ENCODE measurements around the gene JARID2. TPM values are rescaled to one million over a fixed set of nuclear protein-coding genes. Genes with fewer than 3 reads are reported as not detected.

The JARID2 gene
- total and polyA plus RNA-seq, 9 of the 15 experiments (the other 6 are each of a cell fraction or from before 2014, with no cell fraction given) = 5.0 to 29.0 (median 15.6) TPM

GRCh38 chr6:15317251-15317650 is 71.4 kb downstream of the JARID2 start:
- Histone ChIP-seq H2AFZ (ENCODE audit: low read depth, low read length) (no peak overlapping the region), H3K9me3 (replicated peaks; ENCODE audit: control insufficient read depth, insufficient read depth, low read depth, low read length) (no peaks in the 10 kb centered on the region), H3K36me3 (ENCODE audit: control insufficient read depth, insufficient read depth, low read length) (no peaks in the 10 kb centered on the region; the same call in 2 of the 3 replicates), H3K9ac (ENCODE audit: insufficient read depth in 1 of 2, low read depth in 2 of 2, low read length in 2 of 2) (no peak overlapping the region), H3K4me2 (ENCODE audit: insufficient read depth, low read length) (no peak overlapping the region), H3K4me3 (no peak overlapping the region), H3K27me3 (ENCODE audit: control insufficient read depth in 2 of 2, insufficient read depth in 2 of 2, low read length in 2 of 2) (no peaks in the 10 kb centered on the region), H3K4me1 (replicated peaks in 1 of 2; ENCODE audit: control insufficient read depth in 2 of 2, insufficient read depth in 2 of 2, low read length in 2 of 2) (peaks cover 7 to 10% of the 10 kb centered on the region in 2 experiments; a peak in 3 of 5 replicates), H3K9me1 (ENCODE audit: control insufficient read depth, insufficient read depth, low read length) (peaks cover 2% of the 10 kb centered on the region), H4K20me1 (replicated peaks; ENCODE audit: control insufficient read depth, insufficient read depth, low read length) (peaks cover 18% of the 10 kb centered on the region), H3K79me2 (ENCODE audit: control insufficient read depth, insufficient read depth, low read length) (peaks cover 99% of the 10 kb centered on the region), H3K27ac (ENCODE audit: extremely low read depth, low read depth, low read length) (no peak overlapping the region)
- TF ChIP-seq ZNF282 (CRISPR knock-in tag; IDR thresholded peaks at IDR 0.05) (no peak), CC2D1A (IDR thresholded peaks at IDR 0.05) (no peak), DEAF1 (CRISPR knock-in tag; IDR thresholded peaks at IDR 0.05) (no peak), MEF2D (tag; conservative IDR thresholded peaks at IDR 0.05; ENCODE audit: low read depth) (no peak), TFE3 (CRISPR knock-in tag; IDR thresholded peaks at IDR 0.05) (no peak), ATF2 (CRISPR knock-in tag; IDR thresholded peaks at IDR 0.05) (no peak), LEF1 (IDR thresholded peaks at IDR 0.05) (no peak), NCOA1 (IDR thresholded peaks at IDR 0.05; ENCODE audit: low read depth) (no peak), GTF2F1 (IDR thresholded peaks at IDR 0.05; ENCODE audit: low read depth, low read length) (no peak), ZNF644 (tag; IDR thresholded peaks at IDR 0.05; ENCODE audit: low read depth) (no peak), ZNF518B (CRISPR knock-in tag; IDR thresholded peaks at IDR 0.05) (no peak), SAP30 (IDR thresholded peaks at IDR 0.05; ENCODE audit: borderline replicate concordance, insufficient read depth, low read depth, low read length, poor library complexity, severe bottlenecking) (no peak), KLF10 (CRISPR knock-in tag; IDR thresholded peaks at IDR 0.05) (no peak), RAD51 (IDR thresholded peaks at IDR 0.05; ENCODE audit: borderline replicate concordance, low read depth) (no peak), FOXA1 (IDR thresholded peaks at IDR 0.05; ENCODE audit: borderline replicate concordance) (no peak)
- BruUV-seq (replicated peaks) = no TSS peak
- POLR2A ChIA-PET = interaction anchor here (1.1 to 2.4 kb wide), 4 partner anchors 9 to 15 kb away, joined by 3 to 9 read pairs (median 4); no protein-coding TSS in a partner anchor
- intact Hi-C loops (cut with micrococcal nuclease) = no loop called here
- no peak for FAIRE-seq
- DNase-seq (ENCODE audit: extremely low read depth in 1 of 4, low spot score in 3 of 4) = no peak
- WGBS (ENCODE audit: insufficient coverage, low coverage, missing lambda C conversion rate) = 96% methylated on average over 4 of the region's 4 CpGs
- CTCF ChIA-PET (ENCODE audit: low intra/inter-chr PET ratio) = no interaction called here
- no peak for ATAC-seq
- in situ Hi-C loops (cut with MboI) = no loop called here

Data from K562 (cell line).